Activated naive CD4-positive, alpha-beta T cell treated with Interleukin-2 at 50 U/mL for 16 hours (primary cell): ENCODE results near the gene PIK3R1.
"Not testable (repeated sequence)": the region's sequence is repeated elsewhere in the genome, so short reads cannot be mapped to it uniquely, and the experiment has no call there.

Source experiments
- DNase-seq: peaks from one replicate; pipeline ENCODE4 v3.0.0-alpha.2; 2020

The PIK3R1 gene

DNA sequence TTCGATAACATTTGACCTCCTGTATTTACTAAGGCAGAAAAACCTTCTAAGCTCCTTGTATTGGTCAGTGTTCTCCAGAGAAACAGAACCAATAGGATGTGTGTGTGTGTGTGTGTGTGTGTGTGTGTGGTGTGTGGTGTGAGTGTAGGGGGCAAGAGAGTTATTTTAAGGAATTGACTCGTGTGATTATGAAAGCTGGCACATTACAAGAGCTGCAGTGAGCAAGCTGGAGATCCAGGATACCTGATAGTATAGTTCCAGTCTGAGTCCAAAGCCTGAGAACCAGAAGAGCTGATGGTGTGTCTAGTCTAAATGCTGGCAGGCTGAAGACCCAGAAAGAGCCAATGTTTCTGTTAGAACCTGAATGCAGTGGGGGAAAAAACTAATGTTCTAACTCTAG lies 21.2 kb upstream of the PIK3R1 start:
- DNase-seq: no peak

DNA sequence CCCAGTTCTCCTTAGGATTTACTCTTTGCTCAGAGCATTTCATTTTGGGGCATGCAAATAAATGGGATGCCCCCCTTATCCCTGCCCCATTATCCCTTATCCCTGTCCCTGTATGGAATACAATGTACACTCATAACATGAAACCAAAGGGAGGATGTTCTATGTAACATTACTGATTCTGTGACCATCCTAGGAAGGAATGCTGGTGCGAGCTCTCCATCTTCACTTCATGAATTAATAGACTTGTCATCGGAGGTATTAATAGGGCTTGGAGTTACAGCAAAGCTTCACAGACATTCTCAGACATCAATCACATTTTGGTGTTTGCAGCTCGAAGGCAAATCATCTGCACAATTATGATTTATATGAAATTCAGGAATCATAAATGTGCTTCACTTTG lies 20.4 kb upstream of the PIK3R1 start:
- no peak for DNase-seq

DNA sequence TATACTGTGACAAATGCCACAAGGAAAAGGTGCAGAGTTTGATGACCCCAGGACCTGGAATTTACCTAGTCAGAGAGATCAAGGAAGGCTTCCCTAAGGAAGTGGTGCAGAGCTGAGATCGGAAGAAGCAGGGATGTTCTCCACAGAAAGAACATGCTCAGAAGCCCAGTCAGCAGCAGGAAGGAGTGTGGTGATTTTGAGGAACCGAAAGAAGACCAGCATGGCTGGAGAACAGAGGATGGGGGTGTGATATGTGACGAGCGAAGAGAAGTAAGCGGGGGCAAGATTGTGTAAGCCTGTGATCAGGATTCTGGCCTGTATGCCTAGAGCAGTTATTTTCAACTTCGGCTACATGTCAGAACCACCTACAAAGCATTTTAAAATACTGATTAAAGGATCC lies 18.7 kb upstream of the PIK3R1 start:
- DNase-seq: no peak

DNA sequence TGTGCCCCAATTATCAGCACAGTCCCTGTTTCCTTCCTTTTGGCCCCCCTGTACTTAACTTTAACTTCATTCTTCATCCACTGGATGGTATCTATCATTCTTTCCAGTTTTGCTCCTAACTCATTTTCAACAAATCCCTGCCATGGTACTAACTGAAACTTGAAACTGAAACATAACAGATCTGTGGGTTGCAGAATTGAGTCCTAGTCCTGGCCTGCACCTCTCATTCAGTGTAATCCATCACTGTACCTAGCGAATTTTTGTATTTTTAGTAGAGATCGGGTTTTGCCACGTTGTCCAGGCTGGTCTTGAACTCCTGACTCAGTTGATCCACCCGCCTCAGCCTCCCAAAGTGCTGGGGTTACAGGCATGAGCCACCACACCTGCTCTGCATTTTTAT lies 15.3 kb upstream of the PIK3R1 start:
- no peak for DNase-seq

DNA sequence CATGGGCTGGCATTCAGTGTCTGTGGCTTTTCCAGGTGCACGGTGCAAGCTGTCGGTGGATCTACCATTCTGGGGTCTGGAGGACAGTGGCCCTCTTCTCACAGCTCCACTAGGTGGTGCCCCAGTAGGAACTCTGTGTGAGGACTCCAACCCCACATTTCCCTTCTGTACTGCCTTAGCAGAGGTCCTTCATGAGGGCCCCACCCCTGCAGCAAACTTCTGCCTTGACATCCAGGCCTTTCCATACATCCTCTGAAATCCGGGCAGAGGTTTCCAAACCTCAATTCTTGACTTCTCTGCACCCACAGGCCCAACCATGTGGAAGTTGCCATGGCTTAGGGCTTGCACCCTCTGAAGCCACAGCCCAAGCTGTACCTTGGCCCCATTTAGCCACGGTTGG lies 4.9 kb upstream of the PIK3R1 start:
- not testable (repeated sequence) for DNase-seq

DNA sequence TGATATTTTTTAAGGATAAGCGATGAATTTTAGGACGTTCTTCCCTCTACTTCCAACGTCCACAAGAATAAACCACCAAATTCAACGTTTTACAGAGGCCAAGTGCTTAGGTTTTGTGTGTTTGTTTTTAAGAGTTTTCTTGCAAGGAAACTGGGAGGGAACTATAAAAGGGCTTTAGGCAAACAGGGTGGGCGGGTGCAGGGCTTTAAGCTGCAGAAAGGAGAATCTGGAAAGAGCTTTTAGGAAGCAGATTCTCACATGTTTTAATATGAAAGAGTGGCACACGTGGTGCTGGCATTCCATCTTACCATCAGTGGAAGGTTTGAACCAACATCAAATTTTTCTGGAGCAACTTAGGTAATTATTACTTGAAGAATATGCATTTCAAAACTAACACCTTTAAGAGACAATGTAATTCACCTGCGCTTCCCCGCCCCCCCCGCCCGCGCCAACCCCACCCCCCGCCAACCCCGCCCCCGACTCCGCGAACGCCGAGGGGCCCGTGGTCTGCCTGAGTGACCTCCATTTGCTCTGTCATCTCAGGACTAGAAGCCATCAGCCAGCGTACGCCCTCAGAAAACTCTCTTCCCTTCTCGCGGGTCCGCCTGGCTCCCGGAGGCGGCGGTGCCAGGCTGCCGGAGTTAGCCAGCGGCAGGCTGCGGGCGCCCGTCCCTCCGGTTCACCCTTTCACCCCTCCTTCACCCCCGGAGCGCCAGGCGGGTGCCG lies 911 bp upstream of the PIK3R1 start:
- DNase-seq: no peak

DNA sequence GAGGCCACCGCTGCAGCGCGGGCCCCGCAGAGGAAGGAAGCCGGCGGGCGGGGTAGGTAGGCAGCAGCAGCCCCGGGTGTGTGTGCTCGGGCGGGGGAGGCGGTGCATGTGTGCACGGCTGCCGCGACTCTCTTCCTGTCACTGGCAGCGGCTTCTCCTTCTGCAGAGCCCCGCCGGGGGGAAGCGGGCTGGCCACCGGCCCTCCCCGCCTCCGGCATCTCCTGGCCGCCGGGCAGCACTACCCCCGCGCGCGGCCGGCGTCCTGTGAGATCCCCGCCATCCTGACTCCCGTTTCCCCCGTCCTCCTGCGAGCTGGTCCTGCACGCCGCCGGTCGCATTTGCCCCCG lies 315 bp downstream of the PIK3R1 start:
- no peak for DNase-seq

DNA sequence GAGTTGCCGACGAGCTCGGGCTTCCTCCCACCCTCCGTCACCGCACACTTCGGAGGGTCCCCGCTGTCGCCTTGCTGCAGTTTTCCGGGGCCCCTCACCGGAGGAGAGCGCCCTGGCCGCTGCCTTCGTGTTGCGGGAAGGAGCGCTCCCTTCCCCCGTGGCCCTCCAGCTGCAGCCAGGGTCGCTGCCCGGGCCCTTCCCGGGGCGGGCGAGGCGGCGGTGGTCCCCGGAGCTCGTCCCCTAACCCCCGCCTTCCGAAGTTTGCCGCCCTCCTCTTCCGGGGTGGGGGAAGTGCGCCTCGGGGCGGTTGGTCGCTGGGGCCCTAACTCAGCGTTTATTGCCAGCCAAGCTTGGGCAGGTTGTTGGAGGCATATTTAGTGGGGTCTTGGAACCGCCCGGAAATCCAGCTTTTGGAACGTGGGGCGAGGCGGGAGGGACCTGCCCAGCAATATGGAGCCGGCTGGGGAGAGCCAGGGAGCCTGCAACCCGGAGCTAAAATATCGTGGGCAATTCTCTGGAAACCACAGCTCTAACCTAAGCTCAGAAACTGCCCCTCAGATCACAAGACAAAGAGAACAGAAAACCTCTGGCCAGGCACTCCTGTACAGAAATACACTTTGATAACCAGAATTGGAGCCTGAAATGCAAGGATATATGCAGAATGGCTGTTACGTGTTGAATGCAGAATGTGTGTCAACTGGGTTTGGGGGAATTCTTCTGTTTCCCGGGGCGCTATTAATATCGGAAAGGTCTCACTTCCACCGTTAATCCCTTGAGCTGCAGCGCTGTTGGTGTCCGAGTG lies 890 bp downstream of the PIK3R1 start:
- DNase-seq: peak; percentile 66

DNA sequence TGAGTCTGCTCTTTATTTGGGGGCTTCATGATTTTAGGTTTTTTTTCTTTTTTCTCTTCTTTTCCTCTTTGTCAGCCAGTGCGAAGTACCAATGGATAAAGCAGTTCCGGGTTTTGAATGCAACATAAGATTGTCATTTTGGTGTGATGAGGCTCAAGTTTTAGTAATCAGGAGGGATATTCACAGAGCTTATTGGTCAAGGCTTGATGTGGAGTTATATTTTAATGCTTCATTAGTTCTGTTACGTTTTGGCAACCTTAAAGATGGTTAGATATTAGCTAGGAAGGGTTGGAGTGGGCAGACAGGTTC lies 1.4 kb downstream of the PIK3R1 start:
- DNase-seq: no peak

DNA sequence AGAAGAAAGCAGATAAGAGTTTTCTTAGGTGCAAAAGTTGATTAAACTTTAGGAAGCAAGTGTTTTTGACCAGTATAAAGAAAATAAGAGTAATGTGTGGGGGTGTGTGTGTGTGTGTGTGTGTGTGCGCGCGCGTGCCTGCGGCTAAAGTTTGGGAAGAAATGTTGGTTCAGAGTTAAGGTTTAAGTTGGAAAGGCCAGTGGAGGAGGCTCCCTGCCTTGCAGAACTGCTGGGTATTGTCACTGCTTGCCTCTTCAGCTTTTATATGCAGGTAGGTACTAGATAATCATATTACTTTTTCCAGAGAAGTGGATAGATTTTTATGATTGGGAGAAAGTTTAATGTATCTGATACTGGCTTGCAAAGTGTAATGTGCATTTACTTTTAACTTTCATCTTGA lies 2.0 kb downstream of the PIK3R1 start:
- DNase-seq: no peak

DNA sequence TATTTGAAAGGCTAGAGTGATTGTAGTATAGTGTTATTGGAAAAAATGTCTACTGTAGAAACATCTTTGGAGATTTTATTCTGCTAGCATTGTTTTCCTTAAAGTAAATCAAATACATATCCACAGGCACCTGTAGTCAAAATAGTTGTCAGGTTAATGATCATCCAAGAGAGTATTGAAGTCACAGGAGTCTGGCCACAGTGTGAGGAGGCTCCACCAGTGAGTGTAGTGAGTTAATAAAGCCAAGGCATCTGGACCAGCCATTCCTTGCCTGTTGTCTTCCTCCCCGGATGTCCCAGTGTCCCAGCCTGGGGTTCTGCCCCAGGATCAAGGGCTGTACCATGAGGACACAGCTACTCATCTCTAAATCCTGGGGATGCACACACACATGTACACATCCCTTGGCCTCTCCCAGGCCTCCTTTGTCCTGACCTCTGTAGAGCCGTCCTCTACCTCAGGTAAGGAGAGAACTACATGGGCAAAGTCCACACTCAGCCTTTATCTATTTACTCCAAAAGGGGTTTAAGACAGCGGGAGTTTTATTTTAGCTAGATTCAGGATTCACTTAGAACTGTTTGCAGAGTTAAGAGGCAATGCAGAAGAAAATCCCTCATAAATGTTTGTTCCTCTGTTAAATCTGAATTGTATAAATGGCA lies 3.7 kb downstream of the PIK3R1 start:
- DNase-seq: no peak

DNA sequence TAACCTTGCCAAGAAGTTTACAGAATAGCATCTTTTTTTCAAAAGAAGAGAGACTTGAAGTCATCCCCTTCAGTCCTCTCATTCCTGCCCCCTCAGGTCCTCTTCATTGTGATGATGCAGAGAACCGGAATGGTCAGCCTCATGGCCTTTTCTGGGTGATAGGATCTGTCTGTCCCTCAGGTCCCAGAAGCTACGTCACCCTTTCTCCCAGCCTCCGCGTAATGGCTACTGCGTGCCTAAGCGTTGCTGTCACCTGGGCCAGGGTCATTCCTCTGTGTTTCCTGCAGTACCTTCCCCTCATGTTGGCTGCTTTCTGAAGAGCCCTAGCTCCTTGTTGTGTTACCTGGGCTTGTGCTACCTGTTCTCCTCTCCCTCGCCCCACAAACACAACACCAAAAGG lies 4.7 kb downstream of the PIK3R1 start:
- no peak for DNase-seq

DNA sequence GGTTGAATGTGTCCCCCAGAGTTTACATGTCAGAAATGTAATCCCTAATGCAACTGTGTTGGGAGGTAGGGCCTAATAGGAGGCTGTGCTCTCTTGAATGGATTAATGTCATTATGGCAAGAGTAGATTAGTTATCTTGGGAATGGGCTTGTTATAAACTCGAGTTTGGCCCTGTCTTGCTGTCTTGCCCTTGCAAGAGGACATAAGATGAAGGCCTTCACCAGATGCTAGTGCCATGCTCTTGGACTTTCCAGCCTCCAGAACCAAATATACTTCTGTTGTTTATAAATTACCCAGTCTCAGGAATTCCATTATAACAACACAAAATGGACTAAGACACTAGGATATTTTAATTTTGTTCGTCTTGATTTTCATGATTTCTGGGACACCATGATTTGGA lies 5.4 kb downstream of the PIK3R1 start:
- DNase-seq: no peak

DNA sequence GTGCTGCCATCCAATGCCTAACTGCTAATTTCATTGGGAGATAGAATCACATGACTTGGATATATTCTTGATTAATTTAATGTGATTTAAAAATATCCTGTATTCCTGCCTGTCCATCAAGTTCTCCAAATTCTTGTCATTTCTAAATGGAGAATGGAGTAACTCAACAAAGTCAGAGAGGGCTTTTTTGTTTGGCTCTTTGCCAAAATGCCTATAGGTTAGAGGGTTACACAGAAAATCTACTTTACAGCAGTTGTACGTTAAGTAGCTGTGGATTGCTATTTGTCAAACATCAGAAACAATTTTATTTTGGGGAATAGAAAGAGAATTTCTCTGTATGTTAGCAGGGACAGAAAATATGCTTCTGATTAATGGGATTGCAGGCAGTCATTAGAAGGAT lies 5.9 kb downstream of the PIK3R1 start:
- no peak for DNase-seq

DNA sequence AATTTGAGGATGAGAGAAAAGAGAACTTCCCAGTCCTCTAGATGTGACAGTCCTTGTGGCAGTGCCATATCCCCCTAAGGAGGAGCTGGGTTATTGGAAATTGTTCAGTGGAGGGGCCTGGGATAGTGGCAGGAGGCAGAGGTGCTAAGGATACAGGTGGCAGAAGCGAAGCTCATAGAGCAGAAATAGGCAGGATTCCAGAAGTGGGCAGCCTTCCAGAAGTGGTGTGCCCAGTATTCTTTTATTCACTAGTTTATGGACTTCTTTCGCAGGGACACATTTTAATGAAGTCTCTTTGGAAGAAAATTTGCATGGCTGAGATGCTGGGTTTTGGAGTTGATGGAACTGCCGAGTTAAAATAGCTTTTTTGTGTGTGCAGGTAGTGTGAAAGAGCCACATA lies 6.8 kb downstream of the PIK3R1 start:
- DNase-seq: no peak

DNA sequence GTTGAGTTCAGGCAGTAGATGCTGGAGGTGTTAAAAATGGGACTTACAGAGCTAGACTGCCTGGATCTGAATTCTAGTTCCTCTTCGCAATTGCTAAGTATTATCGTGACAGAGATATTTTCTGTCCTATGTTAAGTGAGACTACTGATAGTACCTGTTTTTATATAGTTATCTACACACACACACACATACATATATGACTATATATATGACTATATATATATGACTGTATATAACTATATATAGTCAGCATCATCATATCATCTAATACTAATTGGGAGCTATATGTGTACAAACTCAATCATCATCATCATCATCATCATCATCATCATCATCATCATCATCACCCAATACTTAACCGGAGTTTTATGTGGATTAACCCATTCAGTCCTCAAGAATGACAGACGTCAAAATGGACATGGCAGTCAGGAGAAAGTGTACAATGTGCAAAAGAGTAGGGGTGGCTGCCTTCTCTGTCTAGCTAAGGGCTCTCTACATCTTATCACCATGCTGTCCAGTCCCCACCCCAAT lies 7.3 kb downstream of the PIK3R1 start:
- DNase-seq: no peak

DNA sequence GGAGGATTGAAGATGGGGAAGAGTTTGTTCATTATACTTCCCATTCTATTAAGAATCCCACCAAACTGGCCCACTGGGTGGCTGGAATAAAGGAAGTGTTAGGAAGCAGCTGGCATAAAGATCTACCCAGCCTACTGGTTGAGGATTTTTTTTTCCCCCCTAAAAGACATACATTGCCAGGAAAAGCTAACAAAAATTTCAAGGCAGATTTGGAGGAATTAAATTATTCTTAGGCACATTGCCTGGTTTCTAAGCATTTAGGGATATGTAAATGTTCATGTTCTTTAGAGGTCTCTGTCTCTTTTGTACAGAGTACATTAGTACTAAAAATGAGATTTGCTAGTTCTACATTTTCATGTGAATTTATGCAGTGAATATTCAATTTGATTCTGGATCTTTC lies 8.3 kb downstream of the PIK3R1 start:
- DNase-seq: no peak

DNA sequence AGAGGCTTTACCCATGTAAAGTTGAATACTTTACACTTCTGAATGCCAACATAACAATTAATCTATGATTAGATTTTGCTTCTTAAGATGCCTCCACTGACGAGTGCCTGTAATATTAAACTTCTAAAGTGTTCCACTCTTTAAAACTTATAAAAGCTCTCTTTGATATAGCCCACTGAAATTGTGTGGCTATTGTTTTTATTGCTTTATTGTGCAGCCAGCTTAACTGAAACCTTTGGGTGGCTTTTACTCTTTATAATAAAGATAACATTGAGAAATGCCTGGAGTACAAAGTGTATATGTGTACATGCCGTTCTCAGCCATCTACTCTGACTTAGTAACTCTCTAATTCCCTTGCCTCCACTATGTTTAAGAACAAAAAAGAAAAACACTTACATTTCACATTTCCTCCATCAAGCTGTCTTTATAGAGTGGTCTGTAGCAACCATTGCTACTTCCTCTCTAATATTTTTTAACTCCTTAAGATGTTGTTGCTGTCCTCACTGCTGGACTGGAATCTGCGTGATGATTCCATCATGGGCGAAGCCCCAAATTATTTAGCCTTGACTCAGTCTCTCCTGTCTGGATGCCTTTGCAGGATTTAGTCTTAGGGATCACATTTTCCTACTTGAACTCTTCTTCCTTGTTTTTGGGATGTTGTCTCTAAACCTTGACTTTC lies 9.1 kb downstream of the PIK3R1 start:
- DNase-seq: no peak

DNA sequence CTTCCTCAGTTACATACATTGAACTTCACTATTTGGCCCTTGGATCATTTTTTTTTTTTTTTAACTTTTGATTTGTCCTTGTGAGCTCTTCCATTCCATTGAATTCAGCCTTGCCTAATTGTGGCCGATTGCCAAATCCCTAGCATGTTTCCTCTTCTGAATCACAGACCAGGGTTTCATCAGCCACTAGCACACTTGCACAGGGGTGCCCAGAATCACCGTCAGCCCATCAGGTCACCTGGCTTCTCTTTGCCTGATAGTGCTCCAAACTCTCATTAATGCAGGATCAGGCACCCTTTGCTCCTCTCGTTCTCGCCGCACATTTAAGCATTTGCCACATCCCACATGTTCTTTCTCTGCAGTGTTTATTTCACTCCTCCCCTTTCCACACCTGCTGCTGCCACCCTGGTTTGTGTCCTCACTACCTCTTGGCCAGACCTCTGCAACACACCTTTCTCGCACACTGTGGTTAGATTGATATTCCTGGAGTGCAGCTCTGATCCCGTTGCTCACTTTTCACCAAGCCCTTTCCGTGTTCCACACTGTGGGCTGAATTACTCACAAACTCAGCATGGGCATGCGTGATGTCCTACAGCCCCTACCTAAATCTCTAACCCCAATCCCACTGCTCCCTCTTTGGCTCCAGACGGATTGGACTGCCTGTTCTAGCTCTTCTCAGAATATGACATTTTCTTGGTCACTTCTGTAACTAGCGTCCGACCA lies 9.8 kb downstream of the PIK3R1 start:
- no peak for DNase-seq

DNA sequence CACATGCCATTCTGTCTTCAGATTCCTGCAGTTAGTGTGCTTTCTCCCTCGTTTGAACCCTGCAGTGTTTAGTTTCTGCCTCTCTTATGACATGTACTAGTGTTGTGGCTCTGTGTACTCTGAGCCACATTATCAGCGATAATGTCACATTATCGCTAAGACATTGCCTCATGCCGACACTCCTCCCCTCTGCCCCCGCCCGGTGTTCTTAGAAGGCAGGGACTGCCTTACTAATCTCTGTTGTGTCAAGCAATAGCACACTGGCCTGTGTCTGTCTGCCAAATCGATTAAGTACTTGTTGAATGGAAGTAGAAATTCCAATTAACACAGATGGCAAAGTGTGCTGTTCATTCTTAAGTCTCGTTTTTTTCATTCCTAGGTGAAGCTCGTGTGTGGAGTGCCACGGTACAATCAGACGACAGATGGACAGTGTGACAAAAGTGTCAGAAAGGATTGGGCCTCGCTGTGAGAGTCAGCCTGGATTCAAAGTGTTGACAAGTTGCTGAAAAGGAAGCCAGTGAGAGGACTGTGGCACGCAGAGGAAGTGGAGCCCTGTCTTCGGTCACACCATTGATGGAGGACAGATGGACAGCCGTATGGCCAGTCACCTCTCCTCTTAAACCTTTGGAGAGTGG lies 10.5 kb downstream of the PIK3R1 start:
- DNase-seq: no peak

DNA sequence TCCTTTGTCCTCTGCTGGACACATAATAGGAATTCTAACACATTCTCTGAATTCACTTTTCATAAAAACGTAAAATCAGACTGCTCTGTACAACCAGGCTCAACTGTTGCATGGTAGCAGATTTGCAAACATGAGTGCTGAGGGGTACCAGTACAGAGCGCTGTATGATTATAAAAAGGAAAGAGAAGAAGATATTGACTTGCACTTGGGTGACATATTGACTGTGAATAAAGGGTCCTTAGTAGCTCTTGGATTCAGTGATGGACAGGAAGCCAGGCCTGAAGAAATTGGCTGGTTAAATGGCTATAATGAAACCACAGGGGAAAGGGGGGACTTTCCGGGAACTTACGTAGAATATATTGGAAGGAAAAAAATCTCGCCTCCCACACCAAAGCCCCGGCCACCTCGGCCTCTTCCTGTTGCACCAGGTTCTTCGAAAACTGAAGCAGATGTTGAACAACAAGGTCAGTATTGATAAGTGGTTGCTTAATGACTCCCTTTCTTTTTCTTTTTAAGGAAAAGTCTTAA lies 11.1 kb downstream of the PIK3R1 start:
- no peak for DNase-seq

DNA sequence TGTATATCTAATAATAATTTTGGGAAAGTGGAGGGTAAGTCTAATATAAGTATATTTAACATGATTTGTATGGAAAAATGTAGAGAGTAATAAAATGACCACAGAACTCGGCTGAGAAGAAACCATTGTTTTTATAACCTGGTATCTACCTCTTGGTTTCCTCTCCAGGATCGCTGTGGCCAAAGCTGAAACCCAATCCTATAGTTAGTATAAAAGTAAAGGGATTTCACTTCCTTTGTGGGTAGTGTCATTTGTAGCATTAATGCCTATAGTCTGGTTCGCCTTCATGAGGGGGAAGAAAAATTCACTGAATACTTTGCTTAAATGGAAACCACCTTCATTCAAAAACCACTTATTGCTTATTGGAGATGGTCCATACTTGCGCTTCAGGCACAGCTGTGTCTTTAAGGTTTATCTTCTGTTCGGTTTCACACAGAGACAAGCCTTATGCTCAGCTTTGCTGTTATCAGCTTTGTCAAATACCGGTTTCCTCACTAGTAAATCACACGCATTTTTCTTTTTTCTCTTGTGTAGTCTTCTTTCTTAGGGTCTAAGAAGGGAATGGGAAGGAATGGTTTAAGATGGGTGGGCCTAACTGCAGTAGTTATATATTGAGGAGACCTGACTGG lies 12.1 kb downstream of the PIK3R1 start:
- DNase-seq: no peak
